HEK293 (cell line): ENCODE measurements around the gene SERPINI1.

Experiments
- CTCF ChIA-PET: fragments of 350-600 bp; formaldehyde crosslinking; extraction: SDS; loops from one replicate; lab custom pipeline; 2021; ENCODE audit warnings: antibody characterized with exemption; lab: Yijun Ruan, JAX
- POLR2A ChIA-PET: fragments of 300-600 bp; formaldehyde crosslinking; extraction: SDS; loops from one replicate; lab custom pipeline; 2020; ENCODE audit warnings: antibody characterized with exemption, inconsistent platforms; lab: Yijun Ruan, JAX
- H3K27ac ChIP-seq: fragments of 200-500 bp; sonication (Bioruptor generic); 2 replicates; pipeline ENCODE4 v1.5.1; 2014; ENCODE audit warnings: low read depth, low read length, control low read depth, inconsistent platforms; ENCODE audit errors: extremely low read depth
- H3K36me3 ChIP-seq, 2 experiments: fragments of 200-500 bp in 1 of 2; sonication (Bioruptor generic) in 1 of 2; 1 replicate in 1 of 2; 2 replicates in 1 of 2; pipeline ENCODE4 v1.5.1; 2014 to 2017; ENCODE audit warnings: inconsistent platforms in 2 of 2, low read length in 2 of 2; ENCODE audit not compliant: control insufficient read depth in 2 of 2, insufficient read depth in 1 of 2
- H3K4me1 ChIP-seq: fragments of 200-500 bp; sonication (Bioruptor generic); 2 replicates; pipeline ENCODE4 v1.5.1; 2014; ENCODE audit warnings: mild to moderate bottlenecking, low read length, inconsistent platforms; ENCODE audit not compliant: control insufficient read depth, insufficient read depth
- H3K4me3 ChIP-seq: 2 replicates; pipeline ENCODE4 v1.5.1; 2011; ENCODE audit warnings: low read depth, mild to moderate bottlenecking, control low read depth, low read length, moderate library complexity
- H3K9me3 ChIP-seq: fragments of 200-500 bp; sonication (Bioruptor generic); 2 replicates; pipeline ENCODE4 v1.5.1; 2014; ENCODE audit warnings: low read depth, low read length, inconsistent platforms; ENCODE audit not compliant: control insufficient read depth, insufficient read depth
- GLIS1 ChIP-seq: fragments of 450-650 bp; formaldehyde crosslinking; IDR thresholded peaks from 2 replicates; pipeline ENCODE4 v1.5.1; 2016; ENCODE audit warnings: missing biosample characterization, missing genetic modification characterization
- HIC1 ChIP-seq: fragments of 450-650 bp; formaldehyde crosslinking; IDR thresholded peaks from 2 replicates; pipeline ENCODE4 v1.5.1; 2016; ENCODE audit warnings: missing biosample characterization, missing genetic modification characterization
- HOXD13 ChIP-seq: sonication (generic); formaldehyde crosslinking; IDR thresholded peaks from 2 replicates; pipeline ENCODE4 v1.8.0; 2022; ENCODE audit warnings: missing genetic modification reagents, borderline replicate concordance
- KLF1 ChIP-seq: fragments of 450-650 bp; formaldehyde crosslinking; IDR thresholded peaks from 2 replicates; pipeline ENCODE4 v1.5.1; 2016; ENCODE audit warnings: missing biosample characterization, missing genetic modification characterization
- SCRT1 ChIP-seq: fragments of 450-650 bp; formaldehyde crosslinking; IDR thresholded peaks from 2 replicates; pipeline ENCODE4 v1.5.1; 2016; ENCODE audit warnings: missing biosample characterization, missing genetic modification characterization, borderline replicate concordance
- ZFP69B ChIP-seq: fragments of 450-650 bp; formaldehyde crosslinking; IDR thresholded peaks from 2 replicates; pipeline ENCODE4 v1.5.1; 2016; ENCODE audit warnings: missing biosample characterization, missing genetic modification characterization
- ZNF148 ChIP-seq: fragments of 450-650 bp; formaldehyde crosslinking; IDR thresholded peaks from 2 replicates; pipeline ENCODE4 v1.5.0; 2017; ENCODE audit warnings: missing biosample characterization, missing genetic modification characterization, borderline replicate concordance
- ZNF211 ChIP-seq: fragments of 450-650 bp; formaldehyde crosslinking; IDR thresholded peaks from 2 replicates; pipeline ENCODE4 v1.5.1; 2016; ENCODE audit warnings: low read depth, missing biosample characterization, missing genetic modification characterization
- ZNF24 ChIP-seq: fragments of 450-650 bp; formaldehyde crosslinking; IDR thresholded peaks from 2 replicates; pipeline ENCODE4 v1.5.1; 2016; ENCODE audit warnings: missing biosample characterization, missing genetic modification characterization
- ZNF274 ChIP-seq, 2 experiments: fragments of 200-500 bp in 1 of 2; fragments of 450-650 bp in 1 of 2; sonication (Bioruptor generic) in 1 of 2; formaldehyde crosslinking in 1 of 2; IDR thresholded peaks; 2 replicates each; pipeline versions ENCODE4 v1.5.1 to v1.6.1; 2014 to 2016; ENCODE audit warnings: borderline replicate concordance in 1 of 2, inconsistent platforms in 1 of 2, low read length in 1 of 2, missing biosample characterization in 1 of 2, missing genetic modification characterization in 1 of 2
- ZNF302 ChIP-seq: fragments of 450-650 bp; formaldehyde crosslinking; IDR thresholded peaks from 2 replicates; pipeline ENCODE4 v1.5.1; 2016; ENCODE audit warnings: missing biosample characterization, missing genetic modification characterization, low read depth
- ZNF341 ChIP-seq: fragments of 450-650 bp; formaldehyde crosslinking; IDR thresholded peaks from 2 replicates; pipeline ENCODE4; 2016; ENCODE audit warnings: low read depth, missing biosample characterization, missing genetic modification characterization
- ZNF354C ChIP-seq: fragments of 450-650 bp; formaldehyde crosslinking; IDR thresholded peaks from 2 replicates; pipeline ENCODE4 v1.5.1; 2016; ENCODE audit warnings: missing biosample characterization, missing genetic modification characterization, low read depth, borderline replicate concordance
- ZNF366 ChIP-seq: fragments of 450-650 bp; formaldehyde crosslinking; conservative IDR thresholded peaks from 2 replicates; pipeline ENCODE4 v1.5.1; 2016; ENCODE audit warnings: missing biosample characterization, missing genetic modification characterization
- ZNF423 ChIP-seq: fragments of 450-650 bp; formaldehyde crosslinking; IDR thresholded peaks from 2 replicates; pipeline ENCODE4 v1.5.1; 2016; ENCODE audit warnings: missing biosample characterization, missing genetic modification characterization
- ZNF558 ChIP-seq: fragments of 450-650 bp; formaldehyde crosslinking; IDR thresholded peaks from 2 replicates; pipeline ENCODE4 v1.5.1; 2016; ENCODE audit warnings: missing biosample characterization, missing genetic modification characterization
- ZNF623 ChIP-seq: fragments of 450-650 bp; formaldehyde crosslinking; IDR thresholded peaks from 2 replicates; pipeline ENCODE4 v1.5.1; 2016; ENCODE audit warnings: missing biosample characterization, missing genetic modification characterization
- ZNF658 ChIP-seq: fragments of 450-650 bp; formaldehyde crosslinking; IDR thresholded peaks from 2 replicates; pipeline ENCODE4; 2016; ENCODE audit warnings: missing biosample characterization, missing genetic modification characterization
- ZNF660 ChIP-seq: fragments of 450-650 bp; IDR thresholded peaks from 2 replicates; pipeline ENCODE4 v1.5.1; 2018; ENCODE audit warnings: missing biosample characterization, mild to moderate bottlenecking, missing genetic modification characterization
- ZNF768 ChIP-seq: fragments of 450-650 bp; formaldehyde crosslinking; IDR thresholded peaks from 2 replicates; pipeline ENCODE4 v1.5.1; 2018; ENCODE audit warnings: missing biosample characterization, mild to moderate bottlenecking, missing genetic modification characterization
- ZNF776 ChIP-seq: fragments of 450-650 bp; formaldehyde crosslinking; IDR thresholded peaks from 2 replicates; pipeline ENCODE4 v1.5.0; 2017; ENCODE audit warnings: missing biosample characterization, missing genetic modification characterization, borderline replicate concordance
- ZNF792 ChIP-seq: fragments of 450-650 bp; formaldehyde crosslinking; IDR thresholded peaks from 2 replicates; pipeline ENCODE4 v1.5.1; 2016; ENCODE audit warnings: missing biosample characterization, missing genetic modification characterization
- TF ChIP-seq, protein P1 (sequence below): fragments of 450-650 bp; formaldehyde crosslinking; IDR thresholded peaks from 2 replicates; pipeline ENCODE4 v1.5.1; 2016; ENCODE audit warnings: missing biosample characterization, missing genetic modification characterization
- TF ChIP-seq, protein P2 (sequence below): fragments of 450-650 bp; formaldehyde crosslinking; IDR thresholded peaks from 2 replicates; pipeline ENCODE4 v1.5.1; 2016; ENCODE audit warnings: missing biosample characterization, missing genetic modification characterization
- TF ChIP-seq, protein P3 (sequence below): fragments of 450-650 bp; formaldehyde crosslinking; IDR thresholded peaks from 2 replicates; pipeline ENCODE4 v1.5.1; 2017; ENCODE audit warnings: missing biosample characterization, missing genetic modification characterization
- TF ChIP-seq, protein P4 (sequence below): fragments of 450-650 bp; formaldehyde crosslinking; IDR thresholded peaks from 2 replicates; pipeline ENCODE4 v1.5.1; 2016; ENCODE audit warnings: missing biosample characterization, missing genetic modification characterization

The SERPINI1 gene

DNA sequence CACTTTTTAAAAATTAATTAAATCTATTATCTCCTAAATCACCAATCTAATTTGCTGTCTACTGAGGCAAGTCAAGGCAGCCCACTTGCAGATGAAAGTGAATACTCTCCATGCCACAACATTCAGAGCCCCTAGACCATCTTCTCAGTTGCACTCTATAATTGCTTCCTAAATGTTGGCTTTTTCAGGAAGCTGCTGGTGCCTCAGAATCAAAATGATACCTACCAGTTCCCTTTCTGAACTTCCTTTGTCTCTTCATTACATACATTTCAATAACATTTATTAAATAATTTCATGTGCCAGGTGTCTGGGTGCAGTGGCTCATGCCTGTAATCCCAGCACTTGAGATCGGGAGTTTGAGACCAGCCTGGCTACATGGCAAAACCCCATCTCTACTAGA lies 124.1 kb downstream of the SERPINI1 start:
- POLR2A ChIA-PET, result no interaction called here

DNA sequence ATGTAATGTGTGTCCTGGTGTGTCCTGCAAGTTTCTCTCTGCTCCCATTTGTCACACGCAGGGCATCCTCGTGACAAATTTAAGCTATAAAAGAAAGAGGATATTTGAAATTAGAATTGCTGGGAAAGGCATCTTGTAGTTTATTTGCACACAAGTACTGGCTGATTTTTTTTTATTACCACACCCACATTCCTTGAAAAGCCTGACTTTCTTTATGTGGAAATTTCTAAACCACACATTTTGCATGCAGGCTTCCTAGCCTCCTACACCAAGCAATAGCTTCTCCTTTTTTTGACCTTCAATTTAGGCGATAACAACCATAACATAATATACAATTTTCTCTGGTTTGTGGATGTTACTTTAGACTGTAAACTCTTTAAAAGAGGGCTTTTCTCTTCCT lies 126.1 kb downstream of the SERPINI1 start:
- H3K27ac ChIP-seq, result no peak overlapping the region
- TF ChIP-seq ZNF792 (tag by site-specific recombination) (no peak), ZNF341 (no peak), ZNF366 (tag by site-specific recombination) (no peak), ZFP69B (tag by site-specific recombination) (no peak), HIC1 (tag by site-specific recombination) (no peak), ZNF658 (tag by site-specific recombination) (no peak), ZNF776 (no peak), GLIS1 (tag by site-specific recombination) (no peak), ZNF558 (tag by site-specific recombination) (no peak), ZNF660 (tag by site-specific recombination) (no peak)
- TF ChIP-seq, protein P1, sequence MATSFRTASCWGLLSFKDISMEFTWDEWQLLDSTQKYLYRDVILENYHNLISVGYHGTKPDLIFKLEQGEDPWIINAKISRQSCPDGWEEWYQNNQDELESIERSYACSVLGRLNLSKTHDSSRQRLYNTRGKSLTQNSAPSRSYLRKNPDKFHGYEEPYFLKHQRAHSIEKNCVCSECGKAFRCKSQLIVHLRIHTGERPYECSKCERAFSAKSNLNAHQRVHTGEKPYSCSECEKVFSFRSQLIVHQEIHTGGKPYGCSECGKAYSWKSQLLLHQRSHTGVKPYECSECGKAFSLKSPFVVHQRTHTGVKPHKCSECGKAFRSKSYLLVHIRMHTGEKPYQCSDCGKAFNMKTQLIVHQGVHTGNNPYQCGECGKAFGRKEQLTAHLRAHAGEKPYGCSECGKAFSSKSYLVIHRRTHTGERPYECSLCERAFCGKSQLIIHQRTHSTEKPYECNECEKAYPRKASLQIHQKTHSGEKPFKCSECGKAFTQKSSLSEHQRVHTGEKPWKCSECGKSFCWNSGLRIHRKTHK, result no peak
- TF ChIP-seq, protein P2, sequence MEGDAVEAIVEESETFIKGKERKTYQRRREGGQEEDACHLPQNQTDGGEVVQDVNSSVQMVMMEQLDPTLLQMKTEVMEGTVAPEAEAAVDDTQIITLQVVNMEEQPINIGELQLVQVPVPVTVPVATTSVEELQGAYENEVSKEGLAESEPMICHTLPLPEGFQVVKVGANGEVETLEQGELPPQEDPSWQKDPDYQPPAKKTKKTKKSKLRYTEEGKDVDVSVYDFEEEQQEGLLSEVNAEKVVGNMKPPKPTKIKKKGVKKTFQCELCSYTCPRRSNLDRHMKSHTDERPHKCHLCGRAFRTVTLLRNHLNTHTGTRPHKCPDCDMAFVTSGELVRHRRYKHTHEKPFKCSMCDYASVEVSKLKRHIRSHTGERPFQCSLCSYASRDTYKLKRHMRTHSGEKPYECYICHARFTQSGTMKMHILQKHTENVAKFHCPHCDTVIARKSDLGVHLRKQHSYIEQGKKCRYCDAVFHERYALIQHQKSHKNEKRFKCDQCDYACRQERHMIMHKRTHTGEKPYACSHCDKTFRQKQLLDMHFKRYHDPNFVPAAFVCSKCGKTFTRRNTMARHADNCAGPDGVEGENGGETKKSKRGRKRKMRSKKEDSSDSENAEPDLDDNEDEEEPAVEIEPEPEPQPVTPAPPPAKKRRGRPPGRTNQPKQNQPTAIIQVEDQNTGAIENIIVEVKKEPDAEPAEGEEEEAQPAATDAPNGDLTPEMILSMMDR (tag by site-specific recombination), result no peak
- TF ChIP-seq, protein P3, sequence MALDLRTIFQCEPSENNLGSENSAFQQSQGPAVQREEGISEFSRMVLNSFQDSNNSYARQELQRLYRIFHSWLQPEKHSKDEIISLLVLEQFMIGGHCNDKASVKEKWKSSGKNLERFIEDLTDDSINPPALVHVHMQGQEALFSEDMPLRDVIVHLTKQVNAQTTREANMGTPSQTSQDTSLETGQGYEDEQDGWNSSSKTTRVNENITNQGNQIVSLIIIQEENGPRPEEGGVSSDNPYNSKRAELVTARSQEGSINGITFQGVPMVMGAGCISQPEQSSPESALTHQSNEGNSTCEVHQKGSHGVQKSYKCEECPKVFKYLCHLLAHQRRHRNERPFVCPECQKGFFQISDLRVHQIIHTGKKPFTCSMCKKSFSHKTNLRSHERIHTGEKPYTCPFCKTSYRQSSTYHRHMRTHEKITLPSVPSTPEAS, result no peak

More for the DNA sequence above, 124.1 kb downstream of the SERPINI1 start:
- Histone ChIP-seq H3K27ac (no peak overlapping the region), H3K4me1 (no peaks in the 10 kb centered on the region)
- CTCF ChIA-PET, result no interaction called here
- TF ChIP-seq ZNF211 (tag by site-specific recombination), result no peak
- no peak for TF ChIP-seq ZNF776
- TF ChIP-seq ZNF623 (tag by site-specific recombination), result no peak
- TF ChIP-seq SCRT1 (tag by site-specific recombination), result no peak
- TF ChIP-seq, protein P4, sequence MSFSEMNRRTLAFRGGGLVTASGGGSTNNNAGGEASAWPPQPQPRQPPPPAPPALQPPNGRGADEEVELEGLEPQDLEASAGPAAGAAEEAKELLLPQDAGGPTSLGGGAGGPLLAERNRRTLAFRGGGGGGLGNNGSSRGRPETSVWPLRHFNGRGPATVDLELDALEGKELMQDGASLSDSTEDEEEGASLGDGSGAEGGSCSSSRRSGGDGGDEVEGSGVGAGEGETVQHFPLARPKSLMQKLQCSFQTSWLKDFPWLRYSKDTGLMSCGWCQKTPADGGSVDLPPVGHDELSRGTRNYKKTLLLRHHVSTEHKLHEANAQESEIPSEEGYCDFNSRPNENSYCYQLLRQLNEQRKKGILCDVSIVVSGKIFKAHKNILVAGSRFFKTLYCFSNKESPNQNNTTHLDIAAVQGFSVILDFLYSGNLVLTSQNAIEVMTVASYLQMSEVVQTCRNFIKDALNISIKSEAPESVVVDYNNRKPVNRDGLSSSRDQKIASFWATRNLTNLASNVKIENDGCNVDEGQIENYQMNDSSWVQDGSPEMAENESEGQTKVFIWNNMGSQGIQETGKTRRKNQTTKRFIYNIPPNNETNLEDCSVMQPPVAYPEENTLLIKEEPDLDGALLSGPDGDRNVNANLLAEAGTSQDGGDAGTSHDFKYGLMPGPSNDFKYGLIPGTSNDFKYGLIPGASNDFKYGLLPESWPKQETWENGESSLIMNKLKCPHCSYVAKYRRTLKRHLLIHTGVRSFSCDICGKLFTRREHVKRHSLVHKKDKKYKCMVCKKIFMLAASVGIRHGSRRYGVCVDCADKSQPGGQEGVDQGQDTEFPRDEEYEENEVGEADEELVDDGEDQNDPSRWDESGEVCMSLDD (tag by site-specific recombination), result no peak
- no peak for TF ChIP-seq ZNF354C (tag by site-specific recombination)
- no peak for TF ChIP-seq ZNF558 (tag by site-specific recombination)
- no peak for TF ChIP-seq ZNF423
- TF ChIP-seq HOXD13, result no peak
- TF ChIP-seq ZNF302 (tag by site-specific recombination), result no peak
- TF ChIP-seq ZNF24, result no peak
- TF ChIP-seq ZNF274 (IDR thresholded peaks at IDR 0.05; ENCODE audit: low read length), result no peak
- no peak for TF ChIP-seq ZNF274 (tag by site-specific recombination; IDR thresholded peaks at IDR 0.05; ENCODE audit: borderline replicate concordance)
- TF ChIP-seq KLF1 (tag by site-specific recombination), result no peak
- no peak for TF ChIP-seq ZNF148 (tag by site-specific recombination)
- no peak for TF ChIP-seq ZNF768 (tag by site-specific recombination)
- TF ChIP-seq, all 188 proteins: peak for 0
- no peaks in the 10 kb centered on the region for H3K36me3 ChIP-seq
- no peaks in the 10 kb centered on the region for H3K9me3 ChIP-seq
- H3K4me3 ChIP-seq, result no peak overlapping the region

More for the DNA sequence above, 126.1 kb downstream of the SERPINI1 start:
- Histone ChIP-seq H3K36me3 (no peaks in the 10 kb centered on the region), H3K9me3 (no peaks in the 10 kb centered on the region), H3K4me1 (no peaks in the 10 kb centered on the region), H3K4me3 (no peak overlapping the region)
- CTCF ChIA-PET, result no interaction called here
- POLR2A ChIA-PET, result no interaction called here
